GM18499 (cell line): ENCODE measurements around the gene GRIP2.

Experiments used
- ATAC-seq: cut with Tn5 transposase; IDR thresholded peaks from one replicate; pipeline ENCODE4 v1.9.1; 2021; ENCODE audit warnings: moderate number of reproducible peaks; ENCODE audit not compliant: insufficient read depth, unreplicated experiment

GRIP2 gene

DNA sequence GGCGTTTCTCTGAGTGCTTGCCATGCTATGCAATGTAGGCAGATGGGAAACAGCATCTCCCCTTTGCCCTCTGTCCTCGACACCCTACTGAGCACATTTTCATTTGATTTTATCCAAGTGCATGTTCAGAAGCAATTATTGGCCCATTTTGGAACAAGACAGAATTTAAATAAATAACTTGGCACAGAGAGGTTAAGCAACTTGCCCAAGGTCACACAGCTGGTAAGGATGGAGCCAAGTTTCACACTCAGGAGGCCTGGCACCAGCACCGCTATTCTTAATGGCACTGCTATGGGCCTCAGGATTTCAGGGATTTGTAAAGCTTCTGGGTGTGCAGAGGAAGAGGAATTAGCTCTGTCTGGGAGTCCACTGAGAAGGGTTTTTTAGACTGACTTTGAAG is 2.5 kb upstream of the GRIP2 start:
- no peak for ATAC-seq

GRCh38 chr3:14541646-14542045 is 1.5 kb upstream of the GRIP2 start:
- no peak for ATAC-seq

GRCh38 chr3:14540821-14541385 is 761 bp upstream of the GRIP2 start:
- no peak for ATAC-seq

- no peak for ATAC-seq
Observed at GRCh38 chr3:14539384-14539741, 779 bp downstream of the GRIP2 start.

DNA sequence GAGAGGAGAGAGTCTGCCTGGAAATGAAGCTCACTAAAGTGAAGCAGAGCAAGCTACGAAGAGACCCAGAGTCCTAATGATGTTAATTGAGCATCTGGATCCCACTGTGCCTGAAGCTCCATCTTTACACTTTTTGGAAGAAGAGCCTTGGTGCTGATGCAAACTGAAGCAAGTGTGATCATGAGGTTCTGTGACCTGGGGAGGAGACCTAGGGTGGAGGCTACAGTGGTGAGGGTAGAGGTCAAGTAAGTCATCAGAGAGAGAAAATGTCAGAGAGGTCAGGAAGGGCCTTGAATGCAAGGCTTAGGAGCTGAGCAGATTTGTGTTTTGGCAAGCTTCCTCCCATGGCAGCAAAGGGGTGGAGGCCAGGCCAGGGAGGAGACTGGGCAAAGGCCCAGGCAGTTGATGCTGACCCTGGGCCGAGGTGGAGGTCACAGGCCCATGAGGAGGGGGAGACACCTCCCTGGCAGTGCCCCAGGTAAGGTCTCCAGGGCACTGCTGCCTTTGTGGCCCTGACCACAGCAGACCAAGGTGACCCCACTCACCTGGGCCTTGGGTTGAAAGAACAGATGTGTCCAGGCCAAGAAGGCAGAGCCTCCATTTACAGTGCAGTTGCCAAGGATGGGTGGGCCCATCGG is 1.6 kb downstream of the GRIP2 start:
- no peak for ATAC-seq

DNA sequence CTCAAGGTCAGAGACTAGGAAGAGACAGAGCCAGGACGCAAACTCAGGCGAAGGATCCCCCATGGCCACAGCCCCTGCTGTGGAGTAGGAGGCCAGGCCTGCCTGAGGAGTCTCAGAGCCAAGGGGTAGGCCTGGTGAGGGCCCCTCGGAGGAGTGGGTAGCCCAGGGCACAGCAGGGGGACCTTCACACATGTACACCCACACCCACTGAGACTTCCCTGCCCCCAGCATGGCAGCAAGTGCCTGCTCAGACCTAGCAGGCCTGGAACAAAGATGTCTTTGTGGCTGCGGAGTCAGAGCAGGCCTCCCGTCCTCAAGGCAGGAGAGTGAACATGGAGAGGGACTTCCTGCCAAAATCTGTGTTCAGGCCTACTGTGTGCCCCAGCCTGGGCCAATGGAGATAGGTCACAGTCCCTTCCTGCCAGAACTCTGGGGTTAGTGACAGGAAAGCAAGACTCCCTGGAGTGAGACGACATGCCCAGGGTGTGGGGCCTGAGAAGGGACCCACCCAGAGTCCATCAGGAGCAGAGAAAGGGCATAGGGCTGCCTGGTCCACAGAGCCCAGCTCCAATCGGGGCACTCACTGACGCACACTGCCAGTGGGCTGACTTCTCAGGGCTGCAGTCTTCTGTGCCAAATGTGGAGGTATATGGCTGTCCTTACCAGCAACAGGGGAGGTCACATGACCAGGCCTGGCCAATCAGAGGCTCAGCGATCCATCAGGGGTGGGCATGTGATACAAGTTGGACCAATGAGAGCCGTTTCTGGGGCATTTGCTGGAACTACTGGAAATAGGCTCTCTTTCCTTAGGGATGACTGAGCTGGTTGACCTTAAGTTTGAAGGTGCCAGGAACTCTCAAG is 2.3 kb downstream of the GRIP2 start:
- no peak for ATAC-seq

- no peak for ATAC-seq
Observed at GRCh38 chr3:14536837-14537589, 3.1 kb downstream of the GRIP2 start.

GRCh38 chr3:14536055-14536815 is 3.9 kb downstream of the GRIP2 start:
- no peak for ATAC-seq

GRCh38 chr3:14535616-14536015 is 4.5 kb downstream of the GRIP2 start:
- no peak for ATAC-seq

- no peak for ATAC-seq
Observed at GRCh38 chr3:14534516-14535191, 5.5 kb downstream of the GRIP2 start.

- no peak for ATAC-seq
Observed at GRCh38 chr3:14533457-14533958, 6.6 kb downstream of the GRIP2 start.

DNA sequence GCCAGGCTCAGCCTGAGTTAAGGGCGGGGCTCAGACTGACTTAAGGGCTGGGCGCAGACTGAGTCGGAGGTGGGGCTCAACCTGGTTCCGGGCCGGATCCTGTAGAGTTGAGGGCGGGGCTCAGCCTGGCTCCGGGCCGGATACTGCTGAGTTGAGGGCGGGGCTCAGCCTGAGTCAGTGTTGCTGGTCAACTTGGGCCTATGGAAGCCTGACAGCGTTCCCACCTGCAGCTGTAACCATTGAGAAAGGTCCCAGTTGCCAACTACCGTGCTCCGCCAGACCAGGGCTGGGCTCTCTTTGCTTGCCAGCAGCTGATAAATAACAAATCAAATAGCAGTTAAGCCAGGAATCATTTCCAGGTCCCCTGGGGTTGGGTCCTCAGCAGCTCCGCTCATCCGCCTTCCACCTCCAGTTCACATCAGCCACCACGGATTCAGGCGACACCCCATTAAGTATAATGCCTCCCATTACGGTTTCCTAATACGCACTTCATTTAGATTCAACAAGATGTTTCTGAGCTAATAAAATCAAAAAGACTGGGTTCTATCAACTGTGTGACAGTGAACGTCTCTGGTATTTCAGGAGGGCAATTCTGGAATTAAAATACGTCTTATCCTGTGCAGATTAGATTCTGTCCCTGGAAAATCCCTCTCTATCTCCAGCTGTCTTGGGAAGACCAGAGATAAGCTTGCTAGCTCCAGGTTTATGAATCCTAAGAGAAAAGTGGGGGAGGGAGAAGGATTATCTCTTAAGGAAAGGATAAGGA is 7.3 kb downstream of the GRIP2 start:
- no peak for ATAC-seq

DNA sequence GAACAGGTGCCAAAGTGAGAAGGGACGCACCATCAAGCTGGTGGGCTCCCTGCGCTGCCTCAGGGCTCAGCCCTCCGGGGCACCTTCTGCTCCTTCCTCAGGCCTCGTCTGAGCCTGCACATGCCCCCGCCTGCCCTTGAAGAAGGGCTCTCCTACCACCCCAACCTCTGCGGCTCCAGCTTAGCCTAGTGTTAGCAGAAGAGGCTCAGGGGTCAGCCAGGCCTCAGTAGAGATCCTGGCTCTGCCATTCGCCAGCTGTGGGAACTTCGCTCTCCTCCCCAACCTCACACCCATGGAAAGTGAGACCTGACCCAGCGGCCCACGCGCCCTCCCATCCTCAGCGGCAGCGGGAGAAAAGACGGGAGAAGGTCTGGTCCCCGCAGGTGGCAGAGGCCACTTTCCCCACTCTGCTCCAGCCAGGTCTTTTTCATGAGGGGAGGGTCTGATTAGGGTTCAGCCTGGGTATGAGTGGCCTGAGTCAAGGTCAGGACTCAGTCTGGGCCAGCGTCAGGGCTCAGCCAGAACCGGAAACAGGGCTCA is 8.2 kb downstream of the GRIP2 start:
- no peak for ATAC-seq

DNA sequence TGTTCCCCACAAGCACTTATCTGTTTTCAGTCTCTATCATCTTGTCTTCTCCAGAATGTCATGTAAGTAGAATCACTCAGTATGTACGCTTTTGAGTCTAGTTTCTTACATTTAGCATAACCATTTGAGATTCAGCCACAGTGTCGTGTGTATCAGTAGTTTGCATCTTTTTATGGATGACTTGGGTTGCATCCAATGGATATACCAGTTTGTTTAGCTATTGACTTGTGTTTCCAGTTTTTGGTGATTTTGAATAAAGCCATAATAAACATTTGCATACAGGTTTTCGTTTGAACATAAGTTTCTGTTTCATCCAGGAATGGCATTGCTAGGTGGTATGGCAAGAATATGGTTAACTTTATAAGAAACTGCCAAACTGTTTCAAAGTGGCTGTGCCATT is 12.1 kb downstream of the GRIP2 start:
- ATAC-seq: no peak

GRCh38 chr3:14525685-14526631 is 14.2 kb downstream of the GRIP2 start:
- ATAC-seq: no peak

DNA sequence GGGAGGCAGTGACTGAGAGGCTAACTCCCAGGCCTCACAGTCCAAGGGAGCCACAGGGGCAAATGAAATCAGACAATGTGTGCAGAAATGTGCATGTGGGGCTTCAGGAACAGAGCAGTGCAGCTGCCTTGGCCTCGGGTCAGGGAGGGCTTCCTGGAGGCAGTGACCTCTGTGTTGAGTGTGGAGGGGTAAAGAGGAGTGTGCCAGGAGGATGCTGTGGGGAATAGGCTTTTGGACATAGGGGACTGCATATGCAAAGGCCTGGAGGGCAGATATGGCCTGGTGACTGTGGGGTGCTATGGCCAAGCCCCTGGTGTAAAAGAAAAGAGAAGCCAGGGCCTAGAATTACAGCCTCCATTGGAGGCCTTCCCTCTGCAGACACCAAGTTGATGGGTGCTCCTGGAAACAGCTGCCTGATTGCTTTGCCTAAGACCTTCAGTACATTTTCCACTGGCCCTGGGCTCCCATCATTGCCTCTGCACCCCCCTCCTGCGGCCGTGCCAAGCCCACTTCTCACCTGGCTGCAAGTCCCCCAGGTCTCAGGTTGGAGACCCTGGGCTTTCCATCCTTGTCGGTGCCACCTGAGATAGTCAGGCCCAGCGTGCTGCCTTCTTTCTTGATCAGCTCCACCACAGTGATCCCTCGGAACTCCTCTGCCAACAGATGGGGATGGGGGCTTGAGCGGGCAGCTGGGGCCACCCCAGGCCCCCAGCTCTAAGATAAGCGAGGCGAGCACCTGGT is 15.1 kb downstream of the GRIP2 start:
- ATAC-seq: no peak

DNA sequence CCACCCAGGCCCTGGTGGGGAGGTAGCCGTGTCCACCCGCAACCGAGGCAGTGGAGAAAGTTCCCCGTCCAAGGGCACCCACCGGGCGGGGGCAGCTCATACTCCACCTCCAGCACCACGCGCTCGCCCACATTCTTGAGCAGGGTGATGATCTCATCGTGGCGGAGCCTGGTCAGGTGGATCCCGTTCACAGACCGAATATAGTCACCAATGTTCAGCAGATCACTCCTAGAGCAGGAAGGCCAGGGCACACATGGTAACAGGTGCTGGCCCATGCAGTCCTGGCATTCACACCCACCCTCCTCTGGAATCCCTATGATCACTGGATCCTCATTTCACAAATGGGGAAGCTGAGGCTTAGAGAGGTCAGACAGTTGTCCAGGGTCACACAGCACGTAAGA is 15.8 kb downstream of the GRIP2 start:
- no peak for ATAC-seq
